ENCODE data around the gene TOPAZ1.

The TOPAZ1 gene

DNA sequence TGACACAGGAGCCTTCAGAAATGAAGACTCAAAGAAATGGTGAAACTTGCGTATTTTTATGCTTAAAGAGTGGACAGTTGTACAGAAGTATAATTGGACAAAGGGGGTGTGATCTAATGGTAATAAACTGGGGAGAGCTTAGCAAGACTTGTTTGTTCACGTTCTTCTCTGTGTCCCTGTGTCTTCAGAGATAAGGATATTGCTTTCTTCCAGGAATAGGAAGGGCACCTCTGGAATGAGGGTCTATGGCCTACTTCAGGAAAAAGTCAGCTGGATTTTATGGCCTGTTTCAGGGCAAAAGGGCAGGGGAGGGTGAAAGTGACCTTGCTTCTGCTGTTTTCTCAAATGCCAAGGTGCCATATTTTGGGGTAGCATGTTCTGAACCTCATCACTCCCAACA, 4.5 kb upstream of the TOPAZ1 start:
- Histone ChIP-seq H3K36me3 (ENCODE audit: insufficient read depth) (no peaks in the 10 kb centered on the region), H3K27me3 (ENCODE audit: insufficient read depth, low read depth) (no peaks in the 10 kb centered on the region), H3K27ac (no peak overlapping the region), H3K9ac (no peak overlapping the region), H3K4me2 (no peak overlapping the region), H3K4me3 (IDR thresholded peaks at IDR 0.05; ENCODE audit: insufficient read depth, low read depth, low read length) (no peak overlapping the region), H3K79me2 (ENCODE audit: insufficient read depth, low read depth) (no peaks in the 10 kb centered on the region), H2AFZ (ENCODE audit: low read depth) (no peak overlapping the region), H4K20me1 (ENCODE audit: insufficient read depth) (no peaks in the 10 kb centered on the region), H3K4me1 (ENCODE audit: low read depth, poor library complexity, severe bottlenecking) (no peaks in the 10 kb centered on the region)
- TF ChIP-seq, protein P1, sequence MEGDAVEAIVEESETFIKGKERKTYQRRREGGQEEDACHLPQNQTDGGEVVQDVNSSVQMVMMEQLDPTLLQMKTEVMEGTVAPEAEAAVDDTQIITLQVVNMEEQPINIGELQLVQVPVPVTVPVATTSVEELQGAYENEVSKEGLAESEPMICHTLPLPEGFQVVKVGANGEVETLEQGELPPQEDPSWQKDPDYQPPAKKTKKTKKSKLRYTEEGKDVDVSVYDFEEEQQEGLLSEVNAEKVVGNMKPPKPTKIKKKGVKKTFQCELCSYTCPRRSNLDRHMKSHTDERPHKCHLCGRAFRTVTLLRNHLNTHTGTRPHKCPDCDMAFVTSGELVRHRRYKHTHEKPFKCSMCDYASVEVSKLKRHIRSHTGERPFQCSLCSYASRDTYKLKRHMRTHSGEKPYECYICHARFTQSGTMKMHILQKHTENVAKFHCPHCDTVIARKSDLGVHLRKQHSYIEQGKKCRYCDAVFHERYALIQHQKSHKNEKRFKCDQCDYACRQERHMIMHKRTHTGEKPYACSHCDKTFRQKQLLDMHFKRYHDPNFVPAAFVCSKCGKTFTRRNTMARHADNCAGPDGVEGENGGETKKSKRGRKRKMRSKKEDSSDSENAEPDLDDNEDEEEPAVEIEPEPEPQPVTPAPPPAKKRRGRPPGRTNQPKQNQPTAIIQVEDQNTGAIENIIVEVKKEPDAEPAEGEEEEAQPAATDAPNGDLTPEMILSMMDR (conservative IDR thresholded peaks at IDR 0.05; ENCODE audit: low read depth, low read length), result no peak

DNA sequence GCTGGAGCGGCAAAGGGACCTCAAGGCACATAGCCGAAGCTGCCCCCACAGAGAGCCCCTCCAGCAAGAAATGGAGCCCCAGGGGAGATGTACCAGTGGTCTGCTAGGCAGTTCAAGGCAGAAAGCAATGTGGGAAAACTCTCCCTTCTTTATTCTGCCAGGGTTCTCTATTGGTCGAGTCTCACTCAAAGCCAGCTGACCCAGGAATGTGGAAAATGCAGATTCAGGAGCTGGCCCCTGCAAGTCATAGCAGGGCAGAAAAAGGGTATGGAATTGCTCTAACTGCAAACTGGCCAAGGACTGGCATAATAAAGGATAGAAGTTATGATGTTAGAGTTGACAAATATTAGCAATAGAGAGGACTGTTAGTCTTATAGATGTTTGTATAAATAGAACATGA, 4.0 kb upstream of the TOPAZ1 start:
- Histone ChIP-seq H3K4me3 (IDR thresholded peaks at IDR 0.05; ENCODE audit: insufficient read depth, low read depth, low read length) (no peak overlapping the region), H4K20me1 (ENCODE audit: insufficient read depth) (no peaks in the 10 kb centered on the region), H3K4me1 (ENCODE audit: low read depth, poor library complexity, severe bottlenecking) (no peaks in the 10 kb centered on the region), H3K9ac (no peak overlapping the region), H2AFZ (ENCODE audit: low read depth) (no peak overlapping the region), H3K27ac (no peak overlapping the region), H3K4me2 (no peak overlapping the region), H3K79me2 (ENCODE audit: insufficient read depth, low read depth) (no peaks in the 10 kb centered on the region), H3K36me3 (ENCODE audit: insufficient read depth) (no peaks in the 10 kb centered on the region), H3K27me3 (ENCODE audit: insufficient read depth, low read depth) (no peaks in the 10 kb centered on the region)
- TF ChIP-seq, protein P1 (conservative IDR thresholded peaks at IDR 0.05; ENCODE audit: low read depth, low read length), result no peak

DNA sequence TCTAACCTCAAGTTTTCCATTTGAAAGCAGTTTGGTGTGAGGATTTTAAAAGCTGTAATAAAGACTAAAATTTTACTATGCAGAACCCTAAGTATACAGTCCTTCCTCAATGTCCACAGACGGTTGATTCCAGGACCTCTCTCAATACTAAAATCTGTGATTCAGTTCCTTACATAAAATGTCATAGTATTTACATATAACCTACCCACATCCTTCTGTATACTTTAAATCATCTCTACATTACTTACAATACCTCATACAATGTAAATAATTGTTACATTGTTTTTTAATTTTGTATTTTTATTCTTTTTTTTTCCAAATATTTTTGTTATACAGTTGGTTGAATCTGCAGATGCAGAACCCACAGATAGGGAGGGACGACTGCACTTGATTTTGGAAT, 2.8 kb upstream of the TOPAZ1 start:
- Histone ChIP-seq H3K4me2 (no peak overlapping the region), H3K27ac (no peak overlapping the region), H3K36me3 (ENCODE audit: insufficient read depth) (no peaks in the 10 kb centered on the region), H3K79me2 (ENCODE audit: insufficient read depth, low read depth) (no peaks in the 10 kb centered on the region), H3K9ac (no peak overlapping the region), H2AFZ (ENCODE audit: low read depth) (no peak overlapping the region), H3K4me1 (ENCODE audit: low read depth, poor library complexity, severe bottlenecking) (no peaks in the 10 kb centered on the region), H3K27me3 (ENCODE audit: insufficient read depth, low read depth) (no peaks in the 10 kb centered on the region), H4K20me1 (ENCODE audit: insufficient read depth) (no peaks in the 10 kb centered on the region), H3K4me3 (IDR thresholded peaks at IDR 0.05; ENCODE audit: insufficient read depth, low read depth, low read length) (no peak overlapping the region)
- TF ChIP-seq, protein P1 (conservative IDR thresholded peaks at IDR 0.05; ENCODE audit: low read depth, low read length), result no peak

DNA sequence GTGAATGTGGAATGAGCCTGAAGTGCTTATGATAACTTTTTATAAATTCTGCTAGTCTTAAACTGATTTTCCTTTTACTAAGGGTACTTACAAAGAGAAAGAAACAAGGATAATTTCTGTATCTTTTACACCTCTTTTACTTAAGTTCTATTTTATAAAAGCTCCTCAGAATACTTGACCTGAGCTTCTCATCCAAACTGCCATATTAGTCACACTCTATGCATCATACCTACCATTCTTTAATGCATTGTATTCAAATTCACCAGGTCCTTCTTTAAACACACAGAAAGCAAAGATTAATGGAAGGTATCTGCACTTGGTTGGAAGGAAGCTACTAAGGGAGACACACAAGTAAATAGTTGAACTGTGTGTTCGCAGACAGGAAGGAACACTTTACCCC, 1.6 kb upstream of the TOPAZ1 start:
- Histone ChIP-seq H3K27ac (no peak overlapping the region), H2AFZ (ENCODE audit: low read depth) (no peak overlapping the region), H3K4me1 (ENCODE audit: low read depth, poor library complexity, severe bottlenecking) (no peaks in the 10 kb centered on the region), H3K36me3 (ENCODE audit: insufficient read depth) (no peaks in the 10 kb centered on the region), H4K20me1 (ENCODE audit: insufficient read depth) (no peaks in the 10 kb centered on the region), H3K79me2 (ENCODE audit: insufficient read depth, low read depth) (no peaks in the 10 kb centered on the region), H3K4me3 (IDR thresholded peaks at IDR 0.05; ENCODE audit: insufficient read depth, low read depth, low read length) (no peak overlapping the region), H3K9ac (no peak overlapping the region), H3K4me2 (no peak overlapping the region), H3K27me3 (ENCODE audit: insufficient read depth, low read depth) (no peaks in the 10 kb centered on the region)
- TF ChIP-seq, protein P1 (conservative IDR thresholded peaks at IDR 0.05; ENCODE audit: low read depth, low read length), result no peak

DNA sequence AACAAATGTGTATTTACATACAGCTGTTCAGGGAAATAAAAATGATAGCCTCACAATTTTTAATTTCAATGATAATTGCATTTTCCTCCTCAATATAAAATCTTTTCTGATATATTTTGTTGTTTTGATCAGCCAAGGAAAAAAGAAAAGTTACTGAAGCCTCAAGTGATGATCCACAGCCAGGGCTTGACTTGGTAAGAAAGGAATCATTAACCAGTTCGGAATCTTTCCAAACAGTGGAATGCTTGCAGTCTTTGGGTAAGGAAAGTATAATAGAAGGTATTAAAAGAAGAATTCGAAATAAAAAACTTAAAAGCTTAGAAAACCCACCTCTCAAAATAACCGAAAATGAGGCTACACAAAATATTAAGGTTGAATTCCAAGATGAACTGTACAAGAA, 1.0 kb downstream of the TOPAZ1 start:
- TF ChIP-seq, protein P1 (conservative IDR thresholded peaks at IDR 0.05; ENCODE audit: low read depth, low read length), result no peak
- Histone ChIP-seq H4K20me1 (ENCODE audit: insufficient read depth) (no peaks in the 10 kb centered on the region), H3K4me3 (IDR thresholded peaks at IDR 0.05; ENCODE audit: insufficient read depth, low read depth, low read length) (no peak overlapping the region), H3K9ac (no peak overlapping the region), H3K36me3 (ENCODE audit: insufficient read depth) (no peaks in the 10 kb centered on the region), H3K27ac (no peak overlapping the region), H2AFZ (ENCODE audit: low read depth) (no peak overlapping the region), H3K79me2 (ENCODE audit: insufficient read depth, low read depth) (no peaks in the 10 kb centered on the region), H3K4me1 (ENCODE audit: low read depth, poor library complexity, severe bottlenecking) (no peaks in the 10 kb centered on the region), H3K4me2 (no peak overlapping the region), H3K27me3 (ENCODE audit: insufficient read depth, low read depth) (no peaks in the 10 kb centered on the region)
